WTC11 (cell line): ENCODE measurements around the gene DAP3. TPM values are rescaled to one million over a fixed set of nuclear protein-coding genes. Genes with fewer than 3 reads are reported as not detected.

Experiments
- AFF4 ChIP-seq: sonication (generic); formaldehyde crosslinking; IDR thresholded peaks from 2 replicates; pipeline ENCODE4 v1.8.1; 2023; ENCODE audit warnings: mild to moderate bottlenecking, missing genetic modification reagents, borderline replicate concordance
- ARID4B ChIP-seq: sonication (generic); formaldehyde crosslinking; IDR thresholded peaks from 2 replicates; pipeline ENCODE4 v1.8.0; 2023; ENCODE audit warnings: missing genetic modification reagents, mild to moderate bottlenecking, borderline replicate concordance
- ATF1 ChIP-seq: sonication (generic); formaldehyde crosslinking; IDR thresholded peaks from 2 replicates; pipeline ENCODE4 v1.8.1; 2023; ENCODE audit warnings: mild to moderate bottlenecking, moderate library complexity, missing genetic modification reagents
- CREM ChIP-seq: sonication (generic); formaldehyde crosslinking; IDR thresholded peaks from 2 replicates; pipeline ENCODE4 v1.8.1; 2022; ENCODE audit warnings: mild to moderate bottlenecking, missing genetic modification reagents, moderate library complexity
- E2F1 ChIP-seq: sonication (generic); formaldehyde crosslinking; IDR thresholded peaks from 2 replicates; pipeline ENCODE4 v1.8.0; 2022; ENCODE audit warnings: mild to moderate bottlenecking, missing genetic modification reagents
- E2F4 ChIP-seq: sonication (generic); formaldehyde crosslinking; IDR thresholded peaks from 2 replicates; pipeline ENCODE4 v1.8.1; 2022; ENCODE audit warnings: low read depth, mild to moderate bottlenecking, moderate library complexity, missing genetic modification reagents, borderline replicate concordance
- E2F5 ChIP-seq: sonication (generic); formaldehyde crosslinking; IDR thresholded peaks from 2 replicates; pipeline ENCODE4 v1.8.1; 2022; ENCODE audit warnings: mild to moderate bottlenecking, moderate library complexity, missing genetic modification reagents
- EMX1 ChIP-seq: fragments of 250-450 bp; sonication (Bioruptor Pico); IDR thresholded peaks from 2 replicates; pipeline ENCODE4 v1.8.0; 2021; ENCODE audit warnings: mild to moderate bottlenecking
- FOXJ3 ChIP-seq: sonication (generic); formaldehyde crosslinking; IDR thresholded peaks from 2 replicates; pipeline ENCODE4 v1.9.0; 2021; ENCODE audit warnings: missing genetic modification reagents, mild to moderate bottlenecking, borderline replicate concordance
- GRHL2 ChIP-seq: fragments of 250-450 bp; sonication (Bioruptor Pico); IDR thresholded peaks from 2 replicates; pipeline ENCODE4 v1.8.0; 2022; ENCODE audit warnings: mild to moderate bottlenecking, moderate library complexity; ENCODE audit not compliant: insufficient replicate concordance, severe bottlenecking
- NFATC4 ChIP-seq: fragments of 250-450 bp; sonication (Bioruptor Pico); IDR thresholded peaks from 2 replicates; pipeline ENCODE4 v1.9.0; 2021; ENCODE audit warnings: mild to moderate bottlenecking
- NR1H2 ChIP-seq: sonication (generic); formaldehyde crosslinking; IDR thresholded peaks from 2 replicates; pipeline ENCODE4 v1.9.0; 2021; ENCODE audit warnings: mild to moderate bottlenecking, moderate library complexity, missing genetic modification reagents
- SMAD3 ChIP-seq: sonication (generic); formaldehyde crosslinking; IDR thresholded peaks from 2 replicates; pipeline ENCODE4 v1.8.0; 2022; ENCODE audit warnings: missing genetic modification reagents, mild to moderate bottlenecking, borderline replicate concordance
- SOX15 ChIP-seq: fragments of 250-450 bp; sonication (Bioruptor Pico); IDR thresholded peaks from 2 replicates; pipeline ENCODE4 v1.9.0; 2021; ENCODE audit warnings: mild to moderate bottlenecking
- SP1 ChIP-seq: sonication (generic); formaldehyde crosslinking; conservative IDR thresholded peaks from 2 replicates; pipeline ENCODE4 v1.8.1; 2022; ENCODE audit warnings: missing genetic modification reagents
- USF2 ChIP-seq: sonication (generic); formaldehyde crosslinking; IDR thresholded peaks from 2 replicates; pipeline ENCODE4 v1.8.1; 2023; ENCODE audit warnings: mild to moderate bottlenecking, missing genetic modification reagents, moderate library complexity
- ZNF121 ChIP-seq: sonication (generic); formaldehyde crosslinking; IDR thresholded peaks from 2 replicates; pipeline ENCODE4 v1.8.0; 2023; ENCODE audit warnings: missing genetic modification reagents
- ZNF263 ChIP-seq: sonication (generic); formaldehyde crosslinking; IDR thresholded peaks from 2 replicates; pipeline ENCODE4 v1.8.1; 2022; ENCODE audit warnings: low read depth, mild to moderate bottlenecking, moderate library complexity, missing genetic modification reagents
- ZNF416 ChIP-seq: fragments of 250-450 bp; sonication (Bioruptor Pico); IDR thresholded peaks from 2 replicates; pipeline ENCODE4 v1.9.0; 2021; ENCODE audit warnings: mild to moderate bottlenecking, inconsistent platforms
- ZNF423 ChIP-seq: fragments of 250-450 bp; sonication (Bioruptor Pico); IDR thresholded peaks from 2 replicates; pipeline ENCODE4 v2.1.2; 2022; ENCODE audit warnings: mild to moderate bottlenecking, moderate library complexity
- ZNF532 ChIP-seq: fragments of 250-450 bp; sonication (Bioruptor Pico); IDR thresholded peaks from 2 replicates; pipeline ENCODE4 v1.9.0; 2021; ENCODE audit warnings: mild to moderate bottlenecking, borderline replicate concordance
- total RNA-seq: library from RNA; stranded (reverse); gene quantifications from 3 replicates; pipeline ENCODE4 v1.2.3, GENCODE V29; 2021

Gene DAP3
- total RNA-seq, 1 experiment from 2014 or later: 109 TPM

GRCh38 chr1:155688324-155689080 lies 389 bp upstream of the DAP3 start, which contains the start of gene YY1AP1 (continued):
- TF ChIP-seq ZNF532 (no peak), AFF4 (no peak), ARID4B (CRISPR knock-in tag) (peak; percentile 22; the same call in 1 of the 2 replicates), SOX15 (no peak), NFATC4 (CRISPR knock-in tag) (no peak), ZNF121 (CRISPR knock-in tag) (no peak), SMAD3 (CRISPR knock-in tag) (peak; percentile 70; the same call in 1 of the 2 replicates), EMX1 (CRISPR knock-in tag) (no peak), GRHL2 (no peak), E2F4 (CRISPR knock-in tag) (no peak), CREM (CRISPR knock-in tag) (0 out of 2 replicates have a peak, but pooled peaks have one; percentile 23), SP1 (peak; percentile 52; the same call in 1 of the 2 replicates), NR1H2 (CRISPR knock-in tag) (no peak), E2F1 (CRISPR knock-in tag) (0 out of 2 replicates have a peak, but pooled peaks have one; percentile 57), ZNF416 (CRISPR knock-in tag) (no peak), ATF1 (CRISPR knock-in tag) (no peak), ZNF423 (CRISPR knock-in tag) (no peak), USF2 (CRISPR knock-in tag) (peak; percentile 33; the same call in 1 of the 2 replicates), FOXJ3 (CRISPR knock-in tag) (no peak), ZNF263 (CRISPR knock-in tag) (no peak), E2F5 (CRISPR knock-in tag) (peak; percentile 10; the same call in 1 of the 2 replicates)
